K562 (cell line): Measurements from ENCODE around the gene ABCA7. TPM values are rescaled to one million over a fixed set of nuclear protein-coding genes. Genes with fewer than 3 reads are reported as not detected.

Source experiments
- ATAC-seq: fragments of 200-7000 bp; cut with Tn5 transposase; 3 replicates; pipeline ENCODE4 v1.9.1; 2020; ENCODE audit warnings: moderate library complexity
- BruUV-seq: library from RNA; stranded (reverse); fragments of 400-500 nt; replicated peaks from 2 replicates; lab custom pipeline; 2021; lab: Mats Ljungman, UMichigan
- CTCF ChIA-PET: fragments of 300-600 bp; formaldehyde crosslinking; extraction: SDS; loops from one replicate; lab custom pipeline; 2021; ENCODE audit warnings: low intra/inter-chr PET ratio; lab: Yijun Ruan, JAX
- POLR2A ChIA-PET: fragments of 300-600, 350-650 bp; sonication (Branson Sonifier 250); formaldehyde crosslinking; extraction: SDS; loops from one replicate; lab custom pipeline; 2021; ENCODE audit warnings: antibody characterized with exemption, inconsistent platforms; lab: Yijun Ruan, JAX
- DNase-seq, 4 experiments: peaks; one replicate each; pipeline versions ENCODE4 v3.0.0 to v3.0.0-alpha.2; 2011 to 2018; ENCODE audit warnings: low spot score in 3 of 4, mixed read lengths in 3 of 4; ENCODE audit errors: extremely low read depth in 1 of 4
- FAIRE-seq: peaks from 2 replicates; lab custom pipeline; 2011; peaks lifted over from hg19 to GRCh38; lab: Jason Lieb, UNC
- H2AFZ ChIP-seq: 2 replicates; pipeline ENCODE4 v1.6.0; 2011; ENCODE audit warnings: low read depth, low read length, control low read depth, inconsistent platforms
- H3K27ac ChIP-seq: fragments of 200-600 bp; 3 replicates; pipeline ENCODE4 v1.8.0; 2011; ENCODE audit warnings: low read depth, mild to moderate bottlenecking, control low read depth, inconsistent platforms, low read length, moderate library complexity, mixed read lengths; ENCODE audit errors: extremely low read depth
- H3K27me3 ChIP-seq, 2 experiments: fragments of 300-600 bp in 1 of 2; 2 replicates in 1 of 2; 3 replicates in 1 of 2; pipeline versions ENCODE4 v1.6.0 to v1.8.0; 2011; ENCODE audit warnings: inconsistent platforms in 2 of 2, low read length in 2 of 2, mild to moderate bottlenecking in 1 of 2, mixed read lengths in 1 of 2, moderate library complexity in 1 of 2; ENCODE audit not compliant: control insufficient read depth in 2 of 2, insufficient read depth in 2 of 2
- H3K36me3 ChIP-seq: fragments of 300-600 bp; 3 replicates; pipeline ENCODE4 v1.8.0; 2011; ENCODE audit warnings: mild to moderate bottlenecking, low read length, inconsistent platforms; ENCODE audit not compliant: control insufficient read depth, insufficient read depth
- H3K4me1 ChIP-seq, 2 experiments: fragments of 200-600 bp in 1 of 2; replicated peaks in 1 of 2; 2 replicates in 1 of 2; 3 replicates in 1 of 2; pipeline versions ENCODE4 v1.5.1 to v1.8.0; 2011; ENCODE audit warnings: inconsistent platforms in 2 of 2, low read length in 2 of 2, mild to moderate bottlenecking in 1 of 2, mixed read lengths in 1 of 2, moderate library complexity in 1 of 2; ENCODE audit not compliant: control insufficient read depth in 2 of 2, insufficient read depth in 2 of 2
- H3K4me2 ChIP-seq: 2 replicates; pipeline ENCODE4 v1.6.1; 2011; ENCODE audit warnings: low read length, control low read depth, inconsistent platforms, mixed read lengths; ENCODE audit not compliant: insufficient read depth
- H3K4me3 ChIP-seq: fragments of 200-600 bp; sonication (generic), shearing (Covaris generic); 2 replicates; pipeline ENCODE4 v1.5.1; 2016; ENCODE audit warnings: control low read depth, inconsistent platforms
- H3K79me2 ChIP-seq: fragments of 200-600 bp; 3 replicates; pipeline ENCODE4 v1.8.0; 2011; ENCODE audit warnings: low read length, inconsistent platforms; ENCODE audit not compliant: control insufficient read depth, insufficient read depth
- H3K9ac ChIP-seq, 2 experiments: 2 replicates each; pipeline versions ENCODE4 v1.6.0 to v1.6.1; 2011; ENCODE audit warnings: low read depth in 2 of 2, low read length in 2 of 2, control low read depth in 1 of 2, inconsistent platforms in 1 of 2, mild to moderate bottlenecking in 1 of 2, mixed read lengths in 1 of 2; ENCODE audit not compliant: insufficient read depth in 1 of 2
- H3K9me1 ChIP-seq: one replicate; pipeline ENCODE4 v1.6.0; 2011; ENCODE audit warnings: inconsistent platforms, mild to moderate bottlenecking, low read length, moderate library complexity; ENCODE audit not compliant: control insufficient read depth, insufficient read depth
- H3K9me3 ChIP-seq: replicated peaks from 2 replicates; pipeline ENCODE4 v1.5.1; 2011; ENCODE audit warnings: low read depth, low read length, inconsistent platforms; ENCODE audit not compliant: control insufficient read depth, insufficient read depth
- H4K20me1 ChIP-seq: replicated peaks from 2 replicates; pipeline ENCODE4 v1.6.1; 2011; ENCODE audit warnings: low read length, inconsistent platforms, mixed read lengths; ENCODE audit not compliant: control insufficient read depth, insufficient read depth
- FOSL1 ChIP-seq: fragments of 200-800 bp; sonication (Bioruptor generic); conservative IDR thresholded peaks from 2 replicates; pipeline ENCODE4 v1.6.1; 2016; ENCODE audit warnings: missing genetic modification characterization, missing compliant biosample characterization
- GABPB1 ChIP-seq: sonication (generic); formaldehyde crosslinking; IDR thresholded peaks from 2 replicates; pipeline ENCODE4 v1.8.0; 2022; ENCODE audit warnings: mild to moderate bottlenecking, missing genetic modification reagents
- NCOA4 ChIP-seq: fragments of 450-650 bp; IDR thresholded peaks from 2 replicates; pipeline ENCODE4 v1.6.1; 2018; ENCODE audit warnings: mild to moderate bottlenecking; ENCODE audit not compliant: partially characterized antibody
- NR2C2 ChIP-seq, 2 experiments: fragments of 200-800 bp in 1 of 2; sonication (Bioruptor generic) in 1 of 2; sonication (generic) in 1 of 2; formaldehyde crosslinking in 1 of 2; IDR thresholded peaks; 2 replicates each; pipeline versions ENCODE4 v1.6.1 to v1.8.0; 2016 to 2022; ENCODE audit warnings: mild to moderate bottlenecking in 1 of 2, missing compliant biosample characterization in 1 of 2, missing genetic modification characterization in 1 of 2, missing genetic modification reagents in 1 of 2
- RFX5 ChIP-seq: IDR thresholded peaks from 2 replicates; pipeline ENCODE4 v1.6.1; 2011; ENCODE audit warnings: low read depth, mild to moderate bottlenecking, improper control_type of control experiment, low read length
- SNRNP70 ChIP-seq: fragments of 200-400 bp; formaldehyde crosslinking; optimal IDR thresholded peaks from 2 replicates; pipeline ENCODE3; 2017; ENCODE audit warnings: low read depth, low read length
- TCF7L2 ChIP-seq: fragments of 150-350 bp; IDR thresholded peaks from 2 replicates; pipeline ENCODE4 v1.6.1; 2016; ENCODE audit warnings: low read depth, mild to moderate bottlenecking, low read length, moderate library complexity
- ZNF24 ChIP-seq: fragments of 450-650 bp; IDR thresholded peaks from 2 replicates; pipeline ENCODE4 v1.6.1; 2016
- ZNF695 ChIP-seq: fragments of 450-650 bp; formaldehyde crosslinking; IDR thresholded peaks from 2 replicates; pipeline ENCODE4 v1.4.0; 2020; ENCODE audit warnings: mild to moderate bottlenecking, moderate library complexity
- ZNF778 ChIP-seq: fragments of 450-650 bp; formaldehyde crosslinking; IDR thresholded peaks from 2 replicates; pipeline ENCODE4 v1.4.0; 2020; ENCODE audit warnings: mild to moderate bottlenecking, moderate library complexity
- WGBS: fragments of 100-300 bp; shearing (Covaris generic); methylation state at CpG from one replicate; pipeline ENCODE4 v1.1.6; 2016; ENCODE audit warnings: low coverage, mixed read lengths; ENCODE audit not compliant: insufficient coverage; ENCODE audit errors: missing lambda C conversion rate; 5-methylcytosine and 5-hydroxymethylcytosine counted together
- in situ Hi-C: fragments of 300-500 bp; cut with MboI; formaldehyde crosslinking; loops from 4 replicates; pipeline ENCODE4 v1.15.0; 2018; ENCODE audit warnings: inconsistent platforms, mixed read lengths
- intact Hi-C: fragments of 100-400 bp; cut with micrococcal nuclease; formaldehyde crosslinking; loops from 2 replicates; pipeline ENCODE4 v1.14.2; 2022
- polyA plus RNA-seq, 8 experiments: library from polyadenylated mRNA; depleted of rRNA in 4 of 8; stranded (reverse) in 5 of 8; unstranded in 3 of 8; fragments of >200 nt; fragmentation: Nextera tagmentation in 2 of 8; fragmentation: Illumina TruSeq in 1 of 8; extraction: Ambion mirVana in 2 of 8; extraction: Trizol in 1 of 8; gene quantifications; 2 replicates each; pipeline versions ENCODE4 v1.2.1 to v1.2.3, GENCODE V29; 2011 to 2014; ENCODE audit warnings: inconsistent platforms in 1 of 8, missing spikeins in 1 of 8
- total RNA-seq, 7 experiments: library from RNA; depleted of rRNA in 6 of 7; stranded (reverse); fragments of >200 nt in 6 of 7; fragmentation: Illumina TruSeq in 2 of 7; extraction: Trizol in 2 of 7; gene quantifications; 2 replicates each; pipeline versions ENCODE4 v1.2.1 to v1.2.3, GENCODE V29; 2011 to 2021; ENCODE audit warnings: low replicate concordance in 1 of 7
- TF ChIP-seq, protein P1 (sequence below), 2 experiments: IDR thresholded peaks in 1 of 2; conservative IDR thresholded peaks in 1 of 2; 2 replicates each; pipeline ENCODE4 v1.6.1; 2016; ENCODE audit warnings: low read depth in 2 of 2, mild to moderate bottlenecking in 1 of 2, missing compliant biosample characterization in 1 of 2, missing genetic modification characterization in 1 of 2, moderate library complexity in 1 of 2
- TF ChIP-seq, protein P2 (sequence below): fragments of 450-650 bp; IDR thresholded peaks from 2 replicates; pipeline ENCODE4 v1.7.0; 2016; ENCODE audit warnings: borderline replicate concordance
- TF ChIP-seq, protein P3 (sequence below): fragments of 450-650 bp; IDR thresholded peaks from 2 replicates; pipeline ENCODE4 v1.6.1; 2016; ENCODE audit warnings: borderline replicate concordance
- TF ChIP-seq, protein P4 (sequence below): sonication (generic); formaldehyde crosslinking; IDR thresholded peaks from 2 replicates; pipeline ENCODE4 v1.5.0; 2020; ENCODE audit warnings: missing genetic modification reagents

ABCA7 gene
- total and polyA plus RNA-seq, 9 of the 15 experiments (the other 6 are each of a cell fraction or from before 2014, with no cell fraction given) = 2.3 to 96.1 (median 31.2) TPM

DNA sequence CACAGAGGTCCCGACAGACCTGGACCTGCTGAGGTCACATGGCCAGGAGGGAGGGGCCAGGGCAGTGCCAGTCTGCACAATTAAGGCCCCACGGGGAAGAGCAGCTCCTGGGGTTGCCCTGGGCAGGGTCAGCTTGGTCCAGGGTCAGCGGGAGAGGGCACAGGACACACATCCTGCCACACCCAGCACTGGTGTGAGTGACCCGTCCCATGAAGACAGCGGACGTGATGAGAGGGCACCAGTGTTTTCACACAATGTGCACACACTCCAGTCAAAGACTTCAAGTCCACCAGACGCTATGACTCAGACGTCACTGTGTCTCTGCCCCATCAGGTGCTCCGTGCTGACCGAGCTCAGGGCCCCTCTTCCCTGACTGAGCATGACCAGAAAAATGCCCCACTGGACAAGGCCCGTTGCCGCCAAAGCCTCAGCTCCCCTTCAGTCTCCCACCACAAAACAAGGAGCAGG lies 23.2 kb upstream of the ABCA7 start:
- peak overlapping the region; percentile 74 for H3K27ac ChIP-seq
- peak overlapping the region; percentile 64 for H3K4me2 ChIP-seq
- ATAC-seq (no peak), DNase-seq (no peak), FAIRE-seq (no peak)
- H3K27me3 ChIP-seq = no peaks in the 10 kb centered on the region
- peak overlapping the region; percentile 42 to 94 for H3K9ac ChIP-seq
- intact Hi-C loops = no loop called here
- H2AFZ ChIP-seq = no peak overlapping the region
- BruUV-seq = no TSS peak
- peaks cover 79% of the 10 kb centered on the region; the same call in 2 of the 3 replicates for H3K36me3 ChIP-seq
- H3K4me1 ChIP-seq = peaks cover 23 to 94% of the 10 kb centered on the region in 2 experiments
- no peak overlapping the region for H3K4me3 ChIP-seq
- H3K9me1 ChIP-seq = peaks cover 16% of the 10 kb centered on the region
- H3K79me2 ChIP-seq = peaks cover 80% of the 10 kb centered on the region
- no peaks in the 10 kb centered on the region for H3K9me3 ChIP-seq
- WGBS = 54% methylated on average over 11 of the region's 12 CpGs
- in situ Hi-C loops = no loop called here
- ChIA-PET CTCF (no interaction called here), POLR2A (interaction anchor here (0.6 to 1.2 kb wide), 6 partner anchors 9 to 275 kb away, joined by 3 to 6 read pairs (median 4); partner anchors contain the start of gene CNN2)
- H4K20me1 ChIP-seq = peaks cover 53% of the 10 kb centered on the region
- TF ChIP-seq TCF7L2 = no peak
- TF ChIP-seq, protein P1, sequence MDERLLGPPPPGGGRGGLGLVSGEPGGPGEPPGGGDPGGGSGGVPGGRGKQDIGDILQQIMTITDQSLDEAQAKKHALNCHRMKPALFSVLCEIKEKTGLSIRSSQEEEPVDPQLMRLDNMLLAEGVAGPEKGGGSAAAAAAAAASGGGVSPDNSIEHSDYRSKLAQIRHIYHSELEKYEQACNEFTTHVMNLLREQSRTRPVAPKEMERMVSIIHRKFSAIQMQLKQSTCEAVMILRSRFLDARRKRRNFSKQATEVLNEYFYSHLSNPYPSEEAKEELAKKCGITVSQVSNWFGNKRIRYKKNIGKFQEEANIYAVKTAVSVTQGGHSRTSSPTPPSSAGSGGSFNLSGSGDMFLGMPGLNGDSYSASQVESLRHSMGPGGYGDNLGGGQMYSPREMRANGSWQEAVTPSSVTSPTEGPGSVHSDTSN (CRISPR knock-in tag; IDR thresholded peaks at IDR 0.05; ENCODE audit: low read depth) = peak; percentile 9; the same call in 1 of the 2 replicates
- TF ChIP-seq, protein P1 (tag; conservative IDR thresholded peaks at IDR 0.05; ENCODE audit: low read depth) = no peak
- 0 out of 2 replicates have a peak, but pooled peaks have one; percentile 21 for TF ChIP-seq NR2C2 (CRISPR knock-in tag; IDR thresholded peaks at IDR 0.05)
- no peak for TF ChIP-seq NR2C2 (tag; IDR thresholded peaks at IDR 0.05)
- peak; percentile 42; the same call in 1 of the 2 replicates for TF ChIP-seq FOSL1 (tag)
- TF ChIP-seq ZNF778 (CRISPR knock-in tag) = no peak
- TF ChIP-seq, protein P2, sequence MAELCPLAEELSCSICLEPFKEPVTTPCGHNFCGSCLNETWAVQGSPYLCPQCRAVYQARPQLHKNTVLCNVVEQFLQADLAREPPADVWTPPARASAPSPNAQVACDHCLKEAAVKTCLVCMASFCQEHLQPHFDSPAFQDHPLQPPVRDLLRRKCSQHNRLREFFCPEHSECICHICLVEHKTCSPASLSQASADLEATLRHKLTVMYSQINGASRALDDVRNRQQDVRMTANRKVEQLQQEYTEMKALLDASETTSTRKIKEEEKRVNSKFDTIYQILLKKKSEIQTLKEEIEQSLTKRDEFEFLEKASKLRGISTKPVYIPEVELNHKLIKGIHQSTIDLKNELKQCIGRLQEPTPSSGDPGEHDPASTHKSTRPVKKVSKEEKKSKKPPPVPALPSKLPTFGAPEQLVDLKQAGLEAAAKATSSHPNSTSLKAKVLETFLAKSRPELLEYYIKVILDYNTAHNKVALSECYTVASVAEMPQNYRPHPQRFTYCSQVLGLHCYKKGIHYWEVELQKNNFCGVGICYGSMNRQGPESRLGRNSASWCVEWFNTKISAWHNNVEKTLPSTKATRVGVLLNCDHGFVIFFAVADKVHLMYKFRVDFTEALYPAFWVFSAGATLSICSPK = no peak
- TF ChIP-seq GABPB1 = no peak
- TF ChIP-seq SNRNP70 = no peak
- TF ChIP-seq, protein P3, sequence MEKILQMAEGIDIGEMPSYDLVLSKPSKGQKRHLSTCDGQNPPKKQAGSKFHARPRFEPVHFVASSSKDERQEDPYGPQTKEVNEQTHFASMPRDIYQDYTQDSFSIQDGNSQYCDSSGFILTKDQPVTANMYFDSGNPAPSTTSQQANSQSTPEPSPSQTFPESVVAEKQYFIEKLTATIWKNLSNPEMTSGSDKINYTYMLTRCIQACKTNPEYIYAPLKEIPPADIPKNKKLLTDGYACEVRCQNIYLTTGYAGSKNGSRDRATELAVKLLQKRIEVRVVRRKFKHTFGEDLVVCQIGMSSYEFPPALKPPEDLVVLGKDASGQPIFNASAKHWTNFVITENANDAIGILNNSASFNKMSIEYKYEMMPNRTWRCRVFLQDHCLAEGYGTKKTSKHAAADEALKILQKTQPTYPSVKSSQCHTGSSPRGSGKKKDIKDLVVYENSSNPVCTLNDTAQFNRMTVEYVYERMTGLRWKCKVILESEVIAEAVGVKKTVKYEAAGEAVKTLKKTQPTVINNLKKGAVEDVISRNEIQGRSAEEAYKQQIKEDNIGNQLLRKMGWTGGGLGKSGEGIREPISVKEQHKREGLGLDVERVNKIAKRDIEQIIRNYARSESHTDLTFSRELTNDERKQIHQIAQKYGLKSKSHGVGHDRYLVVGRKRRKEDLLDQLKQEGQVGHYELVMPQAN = 0 out of 2 replicates have a peak, but pooled peaks have one; percentile 36
- TF ChIP-seq ZNF695 (CRISPR knock-in tag) = no peak
- no peak for TF ChIP-seq ZNF24
- no peak for TF ChIP-seq RFX5
- no peak for TF ChIP-seq NCOA4
- TF ChIP-seq, protein P4, sequence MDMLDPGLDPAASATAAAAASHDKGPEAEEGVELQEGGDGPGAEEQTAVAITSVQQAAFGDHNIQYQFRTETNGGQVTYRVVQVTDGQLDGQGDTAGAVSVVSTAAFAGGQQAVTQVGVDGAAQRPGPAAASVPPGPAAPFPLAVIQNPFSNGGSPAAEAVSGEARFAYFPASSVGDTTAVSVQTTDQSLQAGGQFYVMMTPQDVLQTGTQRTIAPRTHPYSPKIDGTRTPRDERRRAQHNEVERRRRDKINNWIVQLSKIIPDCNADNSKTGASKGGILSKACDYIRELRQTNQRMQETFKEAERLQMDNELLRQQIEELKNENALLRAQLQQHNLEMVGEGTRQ (CRISPR knock-in tag) = peak; percentile 24; the same call in 1 of the 2 replicates
